HepG2 (cell line): ENCODE measurements around the gene SYNJ2. TPM values are rescaled to one million over a fixed set of nuclear protein-coding genes. Genes with fewer than 3 reads are reported as not detected.

Experiments
- ADNP ChIP-seq: sonication (generic); formaldehyde crosslinking; IDR thresholded peaks from 2 replicates; pipeline ENCODE4 v1.4.0; 2020; ENCODE audit warnings: missing genetic modification reagents
- EP300 ChIP-seq, 3 experiments: sonication (generic) in 1 of 3; formaldehyde crosslinking in 1 of 3; IDR thresholded peaks; 2 replicates each; pipeline versions ENCODE4 v1.5.1 to v1.6.1; 2011 to 2020; ENCODE audit warnings: low read depth in 2 of 3, low read length in 2 of 3, borderline replicate concordance in 1 of 3, improper control_type of control experiment in 1 of 3, mild to moderate bottlenecking in 1 of 3, missing genetic modification reagents in 1 of 3, moderate library complexity in 1 of 3
- GPBP1L1 ChIP-seq: sonication (generic); formaldehyde crosslinking; IDR thresholded peaks from 2 replicates; pipeline ENCODE4 v1.5.0; 2020; ENCODE audit warnings: mild to moderate bottlenecking, missing genetic modification reagents
- HDAC2 ChIP-seq: sonication (generic); formaldehyde crosslinking; IDR thresholded peaks from 2 replicates; pipeline ENCODE4 v1.4.0; 2020; ENCODE audit warnings: missing genetic modification reagents
- HNRNPL ChIP-seq: fragments of 200-400 bp; formaldehyde crosslinking; IDR thresholded peaks from 2 replicates; pipeline ENCODE4 v1.6.1; 2017; ENCODE audit warnings: mild to moderate bottlenecking, low read depth, low read length
- PPARG ChIP-seq: conservative IDR thresholded peaks from 2 replicates; pipeline ENCODE4 v1.6.1; 2016; ENCODE audit warnings: missing biosample characterization, missing genetic modification reagents
- SMYD3 ChIP-seq: sonication (generic); formaldehyde crosslinking; IDR thresholded peaks from 2 replicates; pipeline ENCODE4 v1.8.1; 2023; ENCODE audit warnings: mild to moderate bottlenecking, missing genetic modification reagents
- SP1 ChIP-seq, 2 experiments: fragments of 450-650 bp in 1 of 2; sonication (generic) in 1 of 2; formaldehyde crosslinking in 1 of 2; IDR thresholded peaks; 2 replicates each; pipeline versions ENCODE4 v1.4.0 to v1.6.1; 2016 to 2020; ENCODE audit warnings: missing genetic modification reagents in 1 of 2
- SP5 ChIP-seq: IDR thresholded peaks from 2 replicates; pipeline ENCODE4 v1.6.1; 2016; ENCODE audit warnings: low read depth, borderline replicate concordance
- SUZ12 ChIP-seq: fragments of 150-350 bp; IDR thresholded peaks from 2 replicates; pipeline ENCODE4 v1.6.1; 2014; ENCODE audit warnings: low read depth, low read length
- TMF1 ChIP-seq: sonication (generic); formaldehyde crosslinking; IDR thresholded peaks from 2 replicates; pipeline ENCODE4 v1.8.1; 2022; ENCODE audit warnings: low read depth, missing genetic modification reagents
- TOPORS ChIP-seq: sonication (generic); formaldehyde crosslinking; IDR thresholded peaks from 2 replicates; pipeline ENCODE4 v1.8.0; 2023; ENCODE audit warnings: mild to moderate bottlenecking, missing genetic modification reagents
- ZBTB26 ChIP-seq: IDR thresholded peaks from 2 replicates; pipeline ENCODE4 v1.6.1; 2016; ENCODE audit warnings: missing compliant biosample characterization, missing genetic modification reagents, borderline replicate concordance
- ZNF670 ChIP-seq: sonication (generic); formaldehyde crosslinking; IDR thresholded peaks from 2 replicates; pipeline ENCODE4 v1.8.0; 2022; ENCODE audit warnings: mild to moderate bottlenecking, missing genetic modification reagents, borderline replicate concordance
- ZNF709 ChIP-seq: sonication (generic); formaldehyde crosslinking; IDR thresholded peaks from 2 replicates; pipeline ENCODE4 v1.5.0; 2020; ENCODE audit warnings: mild to moderate bottlenecking, missing genetic modification reagents
- polyA plus RNA-seq, 8 experiments: library from polyadenylated mRNA; depleted of rRNA in 3 of 8; stranded (reverse) in 7 of 8; unstranded in 1 of 8; fragments of >200 nt; fragmentation: Illumina TruSeq in 4 of 8; extraction: Trizol in 4 of 8; gene quantifications; 2 replicates each; pipeline versions ENCODE4 v1.2.1 to v1.2.3, GENCODE V29; 2011 to 2016; ENCODE audit warnings: low read depth in 4 of 8, missing spikeins in 1 of 8, mixed read lengths in 1 of 8; ENCODE audit not compliant: insufficient read depth in 1 of 8
- total RNA-seq, 5 experiments: library from RNA; depleted of rRNA; stranded (reverse); fragments of >200 nt; fragmentation: Illumina TruSeq; extraction: Trizol; gene quantifications; 2 replicates each; pipeline ENCODE4 v1.2.3, GENCODE V29; 2016; ENCODE audit warnings: low read depth in 1 of 5
- TF ChIP-seq, protein P1 (sequence below): sonication (generic); formaldehyde crosslinking; IDR thresholded peaks from 2 replicates; pipeline ENCODE4 v1.4.0; 2020; ENCODE audit warnings: missing genetic modification reagents

SYNJ2 gene
- total and polyA plus RNA-seq, 2 of the 13 experiments (the other 11 are each of a cell fraction or from before 2014, with no cell fraction given) = 39.1 to 57.6 TPM

DNA sequence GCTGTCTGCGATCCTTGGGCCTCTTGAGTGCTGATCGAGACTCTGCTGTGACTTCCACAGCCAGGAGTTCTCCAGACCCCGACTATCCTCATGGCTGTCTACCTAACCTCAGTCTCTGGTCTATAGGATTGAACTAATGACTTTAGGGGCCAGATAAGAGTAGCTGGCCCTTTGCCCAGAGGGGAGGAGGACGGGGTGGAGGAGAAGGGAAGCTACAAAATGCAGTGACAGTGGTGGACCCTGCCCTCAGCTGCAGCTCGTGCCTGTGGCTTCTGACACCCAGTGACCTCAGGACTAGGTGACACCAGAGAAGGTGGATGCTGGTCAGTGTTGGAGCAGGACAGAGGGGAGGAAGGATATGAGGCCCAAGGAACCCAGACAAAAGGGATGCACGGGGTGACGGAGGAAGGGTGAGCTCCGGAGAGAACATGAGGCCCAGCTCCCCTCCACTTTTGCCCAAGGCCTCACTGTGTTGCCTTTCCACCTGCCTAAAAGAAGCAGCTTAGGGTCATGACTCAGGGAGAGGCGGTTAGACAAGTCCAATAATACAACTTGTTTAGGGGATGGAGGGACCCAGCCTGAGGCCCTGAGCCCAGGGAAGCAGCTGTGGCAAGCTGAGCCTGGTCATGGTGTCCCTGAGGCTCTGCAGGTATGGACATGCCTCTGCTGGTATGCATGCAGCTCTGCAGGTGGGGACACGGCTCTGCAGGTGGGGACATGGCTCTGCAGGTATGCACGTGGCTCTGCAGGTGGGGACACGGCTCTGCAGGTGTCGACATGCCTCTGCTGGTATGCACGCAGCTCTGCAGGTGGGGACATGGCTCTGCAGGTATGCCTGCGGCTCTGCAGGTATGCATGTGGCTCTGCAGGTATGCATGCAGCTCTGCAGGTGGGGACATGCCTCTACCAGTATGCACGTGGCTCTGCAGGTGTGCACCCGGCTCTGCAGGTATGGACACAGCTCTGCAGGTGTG lies 67.7 kb downstream of the SYNJ2 start (continued):
- TF ChIP-seq ZBTB26 (CRISPR knock-in tag) (no peak), TMF1 (CRISPR knock-in tag) (no peak), SP5 (peak; percentile 97), HDAC2 (CRISPR knock-in tag) (peak; percentile 87), TOPORS (no peak), EP300 (IDR thresholded peaks at IDR 0.05; ENCODE audit: low read depth in 2 of 2, low read length in 2 of 2) (peak in 1 of 2 experiments; percentile 77; a peak in 2 of 4 replicates), EP300 (CRISPR knock-in tag; IDR thresholded peaks at IDR 0.05; ENCODE audit: borderline replicate concordance) (no peak), PPARG (0 out of 2 replicates have a peak, but pooled peaks have one; percentile 27), ZNF709 (CRISPR knock-in tag) (no peak), HNRNPL (no peak), GPBP1L1 (no peak), SUZ12 (no peak), ZNF670 (CRISPR knock-in tag) (no peak), SP1 (IDR thresholded peaks at IDR 0.05) (no peak), SP1 (CRISPR knock-in tag; IDR thresholded peaks at IDR 0.05) (no peak), SMYD3 (CRISPR knock-in tag) (no peak), ADNP (CRISPR knock-in tag) (no peak)
- TF ChIP-seq, protein P1, sequence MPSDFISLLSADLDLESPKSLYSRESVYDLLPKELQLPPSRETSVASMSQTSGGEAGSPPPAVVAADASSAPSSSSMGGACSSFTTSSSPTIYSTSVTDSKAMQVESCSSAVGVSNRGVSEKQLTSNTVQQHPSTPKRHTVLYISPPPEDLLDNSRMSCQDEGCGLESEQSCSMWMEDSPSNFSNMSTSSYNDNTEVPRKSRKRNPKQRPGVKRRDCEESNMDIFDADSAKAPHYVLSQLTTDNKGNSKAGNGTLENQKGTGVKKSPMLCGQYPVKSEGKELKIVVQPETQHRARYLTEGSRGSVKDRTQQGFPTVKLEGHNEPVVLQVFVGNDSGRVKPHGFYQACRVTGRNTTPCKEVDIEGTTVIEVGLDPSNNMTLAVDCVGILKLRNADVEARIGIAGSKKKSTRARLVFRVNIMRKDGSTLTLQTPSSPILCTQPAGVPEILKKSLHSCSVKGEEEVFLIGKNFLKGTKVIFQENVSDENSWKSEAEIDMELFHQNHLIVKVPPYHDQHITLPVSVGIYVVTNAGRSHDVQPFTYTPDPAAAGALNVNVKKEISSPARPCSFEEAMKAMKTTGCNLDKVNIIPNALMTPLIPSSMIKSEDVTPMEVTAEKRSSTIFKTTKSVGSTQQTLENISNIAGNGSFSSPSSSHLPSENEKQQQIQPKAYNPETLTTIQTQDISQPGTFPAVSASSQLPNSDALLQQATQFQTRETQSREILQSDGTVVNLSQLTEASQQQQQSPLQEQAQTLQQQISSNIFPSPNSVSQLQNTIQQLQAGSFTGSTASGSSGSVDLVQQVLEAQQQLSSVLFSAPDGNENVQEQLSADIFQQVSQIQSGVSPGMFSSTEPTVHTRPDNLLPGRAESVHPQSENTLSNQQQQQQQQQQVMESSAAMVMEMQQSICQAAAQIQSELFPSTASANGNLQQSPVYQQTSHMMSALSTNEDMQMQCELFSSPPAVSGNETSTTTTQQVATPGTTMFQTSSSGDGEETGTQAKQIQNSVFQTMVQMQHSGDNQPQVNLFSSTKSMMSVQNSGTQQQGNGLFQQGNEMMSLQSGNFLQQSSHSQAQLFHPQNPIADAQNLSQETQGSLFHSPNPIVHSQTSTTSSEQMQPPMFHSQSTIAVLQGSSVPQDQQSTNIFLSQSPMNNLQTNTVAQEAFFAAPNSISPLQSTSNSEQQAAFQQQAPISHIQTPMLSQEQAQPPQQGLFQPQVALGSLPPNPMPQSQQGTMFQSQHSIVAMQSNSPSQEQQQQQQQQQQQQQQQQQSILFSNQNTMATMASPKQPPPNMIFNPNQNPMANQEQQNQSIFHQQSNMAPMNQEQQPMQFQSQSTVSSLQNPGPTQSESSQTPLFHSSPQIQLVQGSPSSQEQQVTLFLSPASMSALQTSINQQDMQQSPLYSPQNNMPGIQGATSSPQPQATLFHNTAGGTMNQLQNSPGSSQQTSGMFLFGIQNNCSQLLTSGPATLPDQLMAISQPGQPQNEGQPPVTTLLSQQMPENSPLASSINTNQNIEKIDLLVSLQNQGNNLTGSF = no peak
